SHP77 treated with DMSO at 0.1 percent for 48 hours (cell line): ENCODE results near the gene CNOT11.

Experiments used
- DNase-seq: peaks from one replicate; lab custom pipeline; 2025; lab: John Stamatoyannopoulos, UW

Gene CNOT11

DNA sequence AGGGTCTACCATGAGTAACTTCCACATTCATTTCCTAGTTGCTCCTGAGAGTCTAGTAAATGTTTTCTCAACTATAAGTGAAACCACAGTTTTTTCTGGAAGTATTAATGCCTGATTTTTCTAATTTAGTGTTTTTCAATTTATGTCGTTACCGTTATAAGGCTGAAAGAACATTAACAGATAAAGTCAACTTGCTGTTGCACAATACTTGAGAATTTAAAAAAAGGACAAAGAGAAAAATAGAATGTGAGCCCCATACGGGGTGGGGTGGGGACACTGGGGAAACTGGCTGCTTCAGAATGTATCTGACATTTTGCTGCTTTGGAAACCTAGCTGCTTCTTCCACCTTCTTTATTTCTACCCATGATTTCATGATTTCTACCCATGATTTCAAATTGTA, 26.2 kb downstream of the CNOT11 start:
- DNase-seq, result no peak

DNA sequence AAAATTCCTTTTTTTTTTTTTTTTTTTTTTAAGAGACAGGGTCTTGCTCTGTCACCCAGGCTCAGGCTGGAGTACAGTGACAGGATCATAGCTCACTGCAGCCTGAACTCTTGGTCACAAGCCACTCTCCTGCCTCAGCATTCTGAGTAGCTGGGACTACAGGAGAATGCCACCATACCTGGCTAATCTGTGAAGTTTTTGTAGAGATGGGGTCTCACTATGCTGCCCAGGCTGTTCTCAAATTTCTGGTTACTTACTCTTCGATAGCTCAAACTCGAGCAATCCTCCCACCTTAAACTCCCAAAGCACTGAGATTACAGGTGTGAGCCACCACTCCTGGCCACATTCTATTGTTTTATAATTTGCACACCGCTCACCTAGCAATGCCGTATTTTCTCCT, 28.8 kb downstream of the CNOT11 start:
- no peak for DNase-seq

DNA sequence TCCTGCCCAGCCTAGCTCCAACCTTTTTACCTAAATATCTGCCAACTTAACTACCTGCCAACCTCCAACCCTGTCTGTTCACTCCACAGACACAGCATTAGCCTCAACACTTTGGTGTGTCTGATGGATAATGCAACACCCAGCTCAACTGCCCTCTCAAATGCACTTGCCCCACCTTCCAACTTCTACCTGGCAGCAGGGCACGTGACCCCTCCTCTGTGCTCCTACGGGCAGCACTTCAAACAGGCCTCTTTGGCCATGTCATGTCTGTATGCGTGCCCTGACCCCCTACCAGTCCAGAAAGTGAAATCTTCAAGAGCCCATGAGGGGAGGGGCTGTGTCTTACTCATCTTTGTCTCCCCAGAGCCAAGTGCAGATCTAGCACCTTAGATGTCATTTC, 30.3 kb downstream of the CNOT11 start:
- no peak for DNase-seq

DNA sequence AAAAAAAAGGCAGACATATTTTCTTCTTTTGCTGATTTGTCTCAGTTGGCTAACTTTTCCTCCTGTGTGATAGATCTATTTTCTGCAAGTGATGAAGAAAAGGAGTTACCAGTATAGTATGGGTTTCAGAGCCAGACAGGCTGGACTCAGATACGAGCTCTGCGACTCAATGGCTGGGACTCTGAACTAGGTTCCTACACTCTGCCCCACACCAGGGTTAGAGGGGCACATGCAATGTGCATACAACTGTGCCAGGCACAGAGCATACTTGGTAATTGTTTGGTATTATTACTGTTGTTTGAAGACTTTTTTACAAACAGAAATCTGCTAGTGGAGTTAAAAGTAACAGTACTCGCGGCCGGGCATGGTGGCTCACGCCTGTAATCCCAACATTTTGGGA, 34.0 kb downstream of the CNOT11 start:
- DNase-seq, result no peak

DNA sequence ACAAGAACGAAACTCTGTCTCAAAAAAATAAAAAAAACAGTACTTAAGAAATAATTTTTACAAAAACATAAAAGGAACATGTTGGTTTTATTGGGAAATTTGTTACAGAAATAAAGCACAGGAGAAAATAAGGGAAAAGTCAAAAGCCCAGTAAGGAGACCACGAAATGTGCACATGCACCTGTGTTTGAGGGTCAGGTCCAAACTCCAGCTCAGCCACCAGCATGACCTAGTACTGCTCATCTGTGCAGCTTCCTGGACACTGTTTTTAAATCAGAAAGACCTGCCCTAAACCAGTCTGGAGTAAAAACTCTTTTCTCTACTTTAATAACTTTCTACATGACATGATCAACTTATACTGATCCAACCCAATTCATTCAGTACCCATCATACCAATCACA, 34.6 kb downstream of the CNOT11 start:
- DNase-seq, result no peak

DNA sequence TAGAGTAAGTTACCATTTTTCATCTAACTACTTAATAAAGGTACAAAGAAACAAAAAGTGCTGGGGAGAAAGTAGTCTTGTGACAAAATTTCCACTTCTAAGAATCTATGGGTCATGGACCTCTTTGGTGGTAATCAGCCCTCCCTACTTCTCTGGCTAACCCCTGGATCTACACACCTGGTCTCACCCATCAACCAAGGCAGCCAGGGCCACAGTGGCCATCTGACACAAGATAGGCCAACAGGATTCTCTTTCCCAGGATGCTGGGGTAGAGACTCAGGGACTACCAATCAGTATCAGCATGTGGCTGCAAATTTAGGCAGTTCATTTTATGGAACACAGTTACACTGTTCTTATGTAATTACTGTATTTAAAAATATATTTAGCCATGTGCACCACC, 38.0 kb downstream of the CNOT11 start:
- DNase-seq, result no peak

DNA sequence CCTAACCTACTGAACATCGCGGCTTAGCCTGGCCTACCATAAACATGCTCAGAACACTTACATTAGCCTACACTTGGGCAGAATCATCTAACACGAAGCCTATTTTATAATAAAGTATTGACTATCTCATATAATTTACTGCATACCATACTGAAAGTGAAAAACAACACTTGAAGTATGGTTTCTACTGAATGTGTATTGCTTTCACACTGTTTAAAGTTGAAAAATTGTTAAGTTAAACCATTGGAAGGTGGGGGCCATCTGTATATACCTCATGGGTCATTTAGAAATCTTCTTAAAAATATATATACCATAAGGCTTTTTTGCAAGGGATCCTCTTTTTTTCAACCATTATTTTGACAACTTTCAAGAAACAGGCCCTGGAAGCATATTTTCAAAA, 39.3 kb downstream of the CNOT11 start:
- DNase-seq, result no peak

DNA sequence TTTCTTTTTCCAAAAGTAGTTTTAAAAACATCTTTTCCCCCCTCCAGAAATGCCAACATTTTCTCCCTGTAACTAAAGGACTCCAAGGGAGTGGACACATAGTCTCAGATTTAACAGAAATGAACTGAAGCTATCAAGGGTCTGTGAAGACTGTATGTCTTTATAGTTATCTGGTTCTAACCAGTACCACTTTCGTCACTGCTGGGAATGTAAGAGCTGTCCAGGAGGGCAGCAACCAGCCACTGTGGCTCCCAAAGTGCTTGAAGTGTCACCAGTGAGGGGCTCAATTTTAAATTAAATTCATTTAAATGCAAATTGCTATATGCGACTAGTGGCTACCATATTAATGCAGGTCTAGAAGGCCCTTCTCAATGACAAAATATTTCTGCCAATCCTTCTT, 40.9 kb downstream of the CNOT11 start:
- no peak for DNase-seq

DNA sequence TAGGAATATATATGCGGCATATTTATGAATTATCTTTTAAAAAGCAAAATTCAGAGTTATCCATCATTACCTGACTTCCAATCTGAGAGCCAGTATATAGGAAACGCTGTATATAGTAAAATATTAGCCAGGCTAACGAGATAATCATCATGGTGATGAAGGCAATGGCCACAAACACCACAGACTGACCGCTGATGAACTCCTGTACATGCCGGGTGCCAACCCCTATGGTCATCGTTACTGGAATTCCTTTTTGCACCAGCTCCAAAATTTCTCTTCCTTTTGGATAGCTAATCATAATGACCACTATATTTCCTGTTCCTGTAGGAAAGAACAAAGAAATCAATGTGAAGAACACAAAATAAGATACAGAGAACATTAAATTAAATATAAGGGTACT, 42.2 kb downstream of the CNOT11 start:
- no peak for DNase-seq

DNA sequence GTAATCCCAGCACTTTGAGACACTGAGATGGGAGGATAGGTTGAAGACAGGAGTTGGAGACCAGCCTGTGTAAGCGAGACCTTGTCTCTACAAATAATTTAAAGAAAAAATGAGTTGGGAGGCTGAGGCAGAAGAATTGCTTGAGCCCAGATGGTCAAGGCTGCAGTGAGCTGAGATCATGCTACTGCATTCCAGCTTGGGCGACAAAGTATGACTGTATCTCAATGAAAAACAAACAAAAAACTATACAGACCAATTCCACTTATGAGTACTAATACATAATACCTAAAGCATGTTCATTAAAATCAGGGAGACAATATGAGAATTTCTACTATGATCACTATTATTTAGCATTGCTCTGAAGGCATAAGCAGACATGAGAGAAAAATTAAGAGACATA, 43.2 kb downstream of the CNOT11 start:
- DNase-seq, result no peak

DNA sequence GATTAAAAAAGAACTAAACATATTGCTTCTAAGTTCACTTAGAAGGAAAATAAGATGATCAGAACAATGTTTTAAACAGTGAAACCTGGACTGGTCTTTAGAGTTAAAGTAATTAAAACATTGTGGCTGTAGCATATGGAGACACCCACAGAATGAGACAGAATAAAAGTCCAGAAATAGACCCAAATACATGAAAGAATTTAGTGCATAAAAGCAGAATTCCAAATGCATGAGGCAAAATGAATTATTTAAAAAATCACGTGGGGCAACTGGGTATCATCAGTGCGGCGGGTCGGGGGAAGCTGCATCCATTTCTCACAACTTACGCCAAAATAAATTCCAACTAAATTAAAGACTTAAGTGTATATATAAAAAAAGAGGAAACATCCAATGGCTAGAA, 43.7 kb downstream of the CNOT11 start:
- no peak for DNase-seq

DNA sequence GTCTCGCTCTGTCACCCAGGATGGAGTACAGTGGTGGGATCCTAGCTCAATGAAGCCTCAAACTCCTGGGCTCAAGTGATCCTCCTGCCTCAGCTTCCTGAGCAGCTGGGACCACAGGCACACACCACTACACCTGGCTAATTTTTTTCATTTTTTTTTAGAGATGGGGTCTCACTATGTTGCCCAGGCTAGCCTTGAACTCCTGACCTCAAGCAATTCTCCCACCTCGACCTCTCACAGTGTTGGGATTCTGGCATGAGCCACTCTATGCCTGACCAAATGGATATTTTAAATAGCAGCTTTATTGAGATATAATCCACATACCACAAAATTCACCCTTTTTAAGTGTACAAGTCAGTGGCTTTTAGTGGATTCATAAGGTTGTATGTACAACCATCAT, 44.7 kb downstream of the CNOT11 start:
- DNase-seq, result no peak

DNA sequence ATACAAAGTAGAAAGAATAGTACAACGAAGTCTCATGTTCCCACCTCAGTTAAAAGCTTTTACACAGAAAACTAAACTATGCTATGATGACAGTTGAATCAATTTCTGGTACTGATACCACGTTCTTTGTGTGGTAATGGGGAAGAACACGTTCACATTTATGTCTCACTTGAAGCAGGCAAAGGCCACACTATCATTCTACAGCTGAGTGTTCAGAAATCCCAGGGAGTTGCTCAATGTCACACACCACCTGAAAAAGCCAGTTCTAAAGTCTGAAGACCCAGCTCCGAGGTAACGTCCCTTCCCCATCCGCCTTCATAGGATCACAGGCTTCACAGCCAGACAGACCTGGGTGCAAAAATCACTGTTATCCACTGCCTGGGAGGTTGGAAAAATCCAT, 46.9 kb downstream of the CNOT11 start:
- DNase-seq, result no peak

DNA sequence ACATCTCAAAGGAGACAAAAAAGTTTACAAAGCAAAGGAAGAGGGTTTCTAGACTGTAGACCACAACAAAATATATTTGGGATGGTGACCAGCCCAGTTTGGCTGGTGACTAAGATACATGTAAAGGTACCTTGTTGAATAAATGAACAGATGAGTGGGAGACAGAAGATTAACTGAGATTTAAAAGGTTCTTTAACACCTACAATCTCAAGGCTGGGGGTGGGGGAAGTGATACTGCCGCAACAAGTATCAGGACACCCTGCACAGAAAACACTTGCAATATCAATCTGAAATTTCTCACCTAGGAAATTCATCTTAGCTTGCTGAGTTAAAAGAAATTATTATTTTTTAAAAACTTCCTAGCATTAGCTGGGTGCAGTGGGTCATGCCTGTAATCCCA, 47.5 kb downstream of the CNOT11 start:
- DNase-seq, result no peak

DNA sequence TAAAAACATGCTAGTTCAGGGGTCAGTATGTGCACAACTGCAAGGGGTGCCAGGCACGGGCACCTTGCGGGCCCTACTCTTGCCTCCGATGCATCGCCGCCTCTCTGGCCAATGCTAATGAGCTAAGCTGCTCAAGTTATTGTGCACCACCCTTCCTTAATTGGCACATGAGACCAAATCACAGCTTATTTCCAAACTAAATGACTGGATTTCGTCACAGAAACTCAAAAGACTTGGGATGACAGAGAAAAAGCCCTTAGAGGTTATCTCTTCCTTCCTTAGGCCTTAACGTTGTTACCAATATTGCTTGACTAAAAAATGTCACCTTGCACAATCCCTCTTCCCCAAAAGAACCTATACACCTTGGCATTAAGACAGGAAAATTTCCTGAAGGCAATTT, 48.1 kb downstream of the CNOT11 start:
- no peak for DNase-seq

DNA sequence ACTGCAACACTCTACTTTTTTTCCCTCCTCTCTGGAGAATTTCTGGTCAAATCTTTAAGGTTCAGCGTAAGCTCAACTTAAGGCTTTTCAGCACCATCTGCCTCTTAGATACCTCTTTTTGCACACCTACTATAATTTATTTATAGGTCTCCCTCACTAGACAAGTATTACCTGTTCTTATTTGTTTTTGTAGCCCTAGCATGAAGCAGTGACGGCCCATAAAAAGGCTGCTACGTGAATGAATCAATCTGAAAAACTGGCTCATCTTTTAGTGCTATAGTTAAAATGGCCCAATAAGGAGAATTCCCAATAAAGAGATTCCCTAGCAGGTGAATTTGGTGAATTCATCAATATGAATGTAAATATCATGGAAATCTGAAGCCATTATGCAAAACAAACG, 49.3 kb downstream of the CNOT11 start:
- no peak for DNase-seq

DNA sequence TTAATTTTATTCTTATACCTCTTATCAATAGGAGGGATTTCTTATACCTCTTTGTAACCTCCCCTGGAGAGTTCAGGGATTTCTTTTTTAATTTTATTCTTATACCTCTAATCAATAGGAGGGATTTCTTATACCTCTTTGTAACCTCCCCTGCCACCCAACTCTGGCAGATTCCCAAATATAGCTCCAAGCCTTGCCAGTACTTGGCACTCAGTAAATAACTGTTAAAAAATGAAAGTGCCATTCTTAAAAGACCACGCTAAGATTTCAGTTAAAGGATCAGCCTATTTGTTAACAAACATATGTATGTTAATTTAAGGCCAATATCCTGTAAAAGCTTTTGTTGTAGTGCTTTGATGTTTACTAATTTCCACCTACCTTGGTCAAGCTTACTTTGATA, 51.0 kb downstream of the CNOT11 start:
- no peak for DNase-seq

DNA sequence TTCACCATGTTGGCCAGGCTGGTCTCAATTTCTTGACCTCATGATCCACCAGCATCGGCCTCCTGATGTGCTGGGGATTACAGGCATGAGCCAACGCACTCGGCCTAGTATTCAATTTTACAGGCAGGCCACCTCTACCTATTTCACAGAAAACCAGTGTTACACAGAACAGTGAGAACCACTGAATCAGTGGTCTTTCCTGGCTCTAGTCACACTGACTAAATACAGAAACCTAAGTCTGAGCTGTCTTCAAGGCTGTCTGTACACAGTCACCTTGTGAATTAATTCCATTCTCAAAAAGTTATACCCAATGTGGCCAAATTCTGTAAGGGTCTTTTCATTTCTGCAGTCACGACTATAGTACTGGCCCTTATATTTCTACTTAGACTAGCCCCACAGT, 52.3 kb downstream of the CNOT11 start:
- no peak for DNase-seq

DNA sequence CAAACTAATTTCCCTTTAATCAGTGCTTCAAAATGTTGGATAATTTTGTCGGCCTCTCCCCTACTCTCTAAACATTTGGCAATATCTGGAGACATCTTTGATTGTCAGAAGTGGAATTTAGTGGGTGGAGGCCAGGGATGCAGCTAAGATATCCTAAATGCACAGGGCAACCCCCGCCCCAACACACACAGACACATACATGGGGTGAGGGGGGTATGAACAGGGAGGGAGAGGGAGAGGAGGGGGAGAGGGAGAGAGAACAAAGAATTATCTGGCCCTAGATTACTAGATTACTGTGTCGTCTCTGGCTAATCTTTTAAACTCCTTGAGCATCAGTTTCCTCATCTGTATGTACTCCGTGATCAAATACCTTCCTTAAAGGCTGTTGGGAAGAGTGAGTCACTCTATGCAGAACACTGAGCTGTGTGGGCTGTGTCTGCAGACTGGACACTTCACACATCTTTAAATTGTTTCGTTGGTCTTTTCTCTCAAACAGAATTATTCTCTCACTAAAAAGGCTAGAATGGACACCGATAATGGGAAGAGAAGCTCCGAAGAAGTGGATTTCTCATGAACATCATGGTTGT, 52.9 kb downstream of the CNOT11 start:
- DNase-seq, result no peak

DNA sequence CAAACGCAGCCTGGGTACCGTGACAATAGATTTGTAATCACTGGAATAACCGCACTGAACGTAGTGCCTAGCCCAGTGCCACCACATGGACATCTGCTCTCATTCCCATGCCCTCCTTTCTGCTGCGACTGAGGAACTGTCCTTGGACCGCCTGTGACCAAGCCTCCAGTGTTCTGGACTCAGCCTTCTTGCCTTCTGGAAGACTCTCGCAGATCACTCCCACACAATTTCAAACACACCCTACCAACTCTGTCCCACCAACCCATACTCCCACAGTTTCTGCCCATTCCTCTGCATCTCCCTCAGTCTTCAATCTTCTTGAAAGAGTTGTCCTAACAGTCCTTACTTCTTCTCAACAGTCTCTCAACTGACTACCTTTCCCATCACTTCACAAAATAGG, 53.7 kb downstream of the CNOT11 start:
- DNase-seq, result no peak

DNA sequence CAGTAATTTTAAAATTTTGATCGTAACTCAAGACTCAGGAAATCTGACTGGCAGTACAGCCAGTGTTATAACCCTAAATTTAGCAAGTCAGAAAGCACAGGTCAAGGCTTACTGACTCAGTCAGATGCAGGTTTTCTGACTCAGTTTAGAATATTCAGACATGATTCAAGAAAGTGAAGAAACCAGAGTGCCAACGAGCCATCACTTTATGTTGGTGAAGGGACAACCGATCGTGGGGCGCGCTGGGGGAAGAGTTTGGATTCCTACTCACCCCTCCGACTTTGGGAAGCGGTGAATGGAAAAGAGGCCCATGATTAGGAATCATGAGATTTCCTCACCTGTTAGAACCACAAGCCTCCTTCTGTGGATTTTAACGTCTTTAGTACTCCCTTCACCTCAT, 54.8 kb downstream of the CNOT11 start:
- DNase-seq, result no peak

DNA sequence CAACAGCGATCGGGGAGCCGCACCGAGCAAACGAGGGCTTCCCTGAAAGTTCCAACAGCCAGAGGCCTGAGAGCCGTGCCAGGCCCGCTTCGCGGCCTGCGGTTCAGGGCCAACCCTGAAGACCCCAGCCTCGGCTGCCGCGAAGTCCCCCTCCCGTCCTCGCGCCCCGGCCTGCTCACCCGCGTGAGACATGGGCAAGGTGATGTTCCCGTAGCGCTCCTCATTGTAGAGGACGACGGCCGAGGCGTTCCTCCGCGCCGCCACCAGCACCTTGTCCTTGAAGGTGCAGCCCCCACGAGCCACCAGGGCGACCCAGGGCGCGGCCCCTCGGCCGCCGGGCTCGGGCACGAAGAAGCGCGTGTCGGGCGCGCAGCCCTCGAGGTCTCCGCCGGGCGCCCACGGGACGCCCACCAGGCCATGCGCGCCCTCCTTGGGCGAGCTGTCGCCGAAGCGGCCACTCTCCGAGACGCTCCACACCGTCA, 55.3 kb downstream of the CNOT11 start:
- DNase-seq, result no peak

DNA sequence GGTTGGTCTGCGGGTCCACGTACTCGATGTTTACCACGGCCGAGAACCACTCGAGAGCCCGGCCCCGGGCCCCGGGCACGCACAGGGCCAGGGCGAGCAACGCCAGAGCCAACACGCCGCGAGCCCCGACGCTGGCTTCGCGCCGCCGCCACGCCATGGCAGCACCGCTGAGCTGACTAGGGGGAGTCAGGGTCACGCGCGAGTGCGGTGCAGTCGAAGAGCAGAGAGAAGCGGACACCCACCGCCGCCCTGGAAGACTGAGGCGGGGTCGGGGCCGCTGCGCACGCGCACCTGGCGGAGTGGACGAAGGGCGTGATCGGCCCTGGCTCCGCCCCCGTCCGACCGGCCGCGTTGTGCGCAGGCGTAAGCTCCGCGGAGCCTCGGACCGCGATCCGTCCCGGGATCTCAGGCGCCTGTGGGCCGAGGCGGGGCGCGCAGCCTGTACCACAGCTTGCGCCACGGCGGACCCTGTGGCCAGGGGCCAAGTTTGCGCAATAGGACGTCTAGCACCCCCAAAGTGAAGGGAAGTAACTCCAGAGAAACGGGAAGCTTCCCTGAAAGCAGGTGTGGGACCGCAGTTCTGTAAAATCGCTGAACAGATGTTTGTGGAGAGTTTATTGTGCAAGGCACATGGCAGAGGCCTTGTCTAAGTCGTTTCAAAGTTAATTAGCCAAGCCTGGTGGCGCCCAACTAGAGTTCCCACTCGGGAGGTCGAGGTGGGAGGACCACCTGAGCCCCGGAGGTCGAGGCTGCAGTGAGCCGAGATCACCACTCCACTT, 55.9 kb downstream of the CNOT11 start, which contains the start of gene RNF149:
RNF149 (minus strand) TSS at position 270 of the 779 bp plus-strand sequence; CDS start at position 157, 113 bp downstream.
- peak; percentile 42 for DNase-seq
